Umbilical cord (tissue), 2 donors: ENCODE results near the gene DCP2. TPM values are rescaled to one million over a fixed set of nuclear protein-coding genes. Genes with fewer than 3 reads are reported as not detected.
A peak's percentile ranks its signal among the peaks of the same experiment; 100 is the strongest.
"Not testable (repeated sequence)": the region's sequence is repeated elsewhere in the genome, so short reads cannot be mapped to it uniquely, and the experiment has no call there.

Source experiments
- DNase-seq: peaks from one replicate; pipeline ENCODE4 v3.0.0-alpha.2; 2015; ENCODE audit warnings: low spot score
- total RNA-seq: library from RNA; depleted of rRNA; stranded (reverse); fragments of >200 nt; gene quantifications from one replicate; pipeline ENCODE4 v1.2.3, GENCODE V29; 2014; ENCODE audit warnings: low replicate concordance; ENCODE audit not compliant: insufficient read depth

Gene DCP2
- total RNA-seq = 96.8 TPM

GRCh38 chr5:112976432-112977309, at the start of gene DCP2:
TSS of gene DCP2 (plus strand) at chr5:112976798. CDS start at chr5:112976934, 136 bp downstream.
- peak; percentile 100 for DNase-seq

DNA sequence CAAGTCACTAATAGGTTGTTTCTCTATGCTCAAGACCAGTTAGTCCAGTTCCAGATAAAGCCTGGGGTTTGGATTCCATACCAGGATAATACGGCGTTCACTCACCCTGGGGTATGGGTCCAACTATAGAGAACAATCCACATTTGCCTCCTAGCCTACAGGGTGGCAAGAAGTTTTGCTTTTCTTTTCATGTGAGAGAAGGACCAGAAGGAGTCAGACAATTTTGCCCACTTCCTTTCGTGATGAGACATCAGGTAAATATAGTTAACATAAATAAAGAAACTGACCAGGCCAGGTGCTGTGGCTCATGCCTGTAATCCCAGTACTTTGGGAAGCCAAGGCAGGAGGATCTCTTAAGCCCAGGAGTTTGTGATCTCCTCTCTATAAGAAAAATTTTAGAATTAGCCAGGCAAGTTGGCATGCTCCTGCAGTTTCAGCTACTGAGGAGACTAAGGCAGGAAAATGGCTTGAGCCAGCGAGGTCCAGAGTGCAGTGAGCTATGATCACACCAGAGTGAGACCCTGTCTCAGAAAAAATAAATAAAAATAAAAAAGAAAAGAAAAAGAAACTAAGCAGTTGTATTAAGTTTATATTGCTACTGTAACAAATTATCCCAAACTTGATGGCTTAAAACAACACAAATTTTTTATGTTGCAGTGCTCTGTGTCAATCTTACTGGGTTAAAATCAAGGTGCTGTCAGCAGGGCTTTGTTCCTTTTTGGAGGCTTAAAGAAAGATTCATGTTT, 47.1 kb upstream of the DCP2 start:
- no peak for DNase-seq

GRCh38 chr5:112930082-112930344, 46.6 kb upstream of the DCP2 start:
- DNase-seq = no peak

- peak; percentile 5 for DNase-seq
Observed at GRCh38 chr5:112931473-112931872, 45.1 kb upstream of the DCP2 start.

DNA sequence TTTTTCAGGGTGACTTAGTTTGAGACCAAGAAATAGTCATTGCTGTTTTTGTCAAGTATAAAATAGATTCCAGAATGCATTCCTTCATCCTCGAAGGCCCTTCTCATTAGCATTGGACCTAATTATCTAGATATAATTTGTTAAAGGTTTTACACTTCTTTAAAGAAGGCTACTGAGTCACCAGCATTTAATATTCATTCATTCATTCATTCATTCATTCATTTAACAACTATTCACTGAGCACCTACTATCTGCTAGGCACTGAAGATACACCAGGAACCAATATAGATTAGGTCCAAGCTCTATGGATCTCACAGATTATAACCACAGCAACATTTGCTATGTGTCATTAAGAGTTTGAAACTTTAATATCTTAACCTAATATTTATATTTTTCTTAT, 43.5 kb upstream of the DCP2 start:
- no peak for DNase-seq

DNA sequence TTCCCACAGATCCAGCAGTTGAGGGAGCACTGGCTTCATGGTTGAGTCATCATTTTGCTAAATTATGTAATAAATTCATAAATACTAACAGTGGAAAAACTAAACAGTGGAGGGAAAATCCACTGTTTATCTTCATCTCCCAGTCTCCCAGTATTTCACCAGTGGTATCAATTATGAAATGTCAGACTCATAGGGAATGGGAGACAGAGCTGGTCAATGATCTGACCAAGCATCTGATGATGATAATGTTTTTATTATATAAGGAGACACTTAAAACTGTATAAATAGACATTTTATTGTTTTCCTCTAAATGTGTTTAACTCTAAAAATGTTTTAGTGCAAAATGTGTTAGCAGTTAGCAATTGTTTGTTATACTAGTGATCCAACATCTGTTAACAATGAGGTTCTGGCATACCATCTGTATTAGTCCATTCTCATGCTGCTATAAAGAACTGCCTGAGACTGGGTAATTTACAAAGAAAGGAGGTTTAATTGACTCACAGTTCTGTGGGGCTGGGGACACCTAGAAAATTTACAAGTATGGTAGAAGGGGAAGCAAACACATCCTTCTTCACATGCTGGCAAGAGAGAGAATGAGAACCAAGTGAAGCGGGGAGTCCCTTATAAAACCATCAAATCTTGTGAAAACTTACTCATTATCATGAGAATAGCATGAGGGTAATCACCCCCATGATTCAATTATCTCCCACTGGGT, 42.8 kb upstream of the DCP2 start:
- no peak for DNase-seq

- no peak for DNase-seq
Observed at GRCh38 chr5:112934366-112934663, 42.3 kb upstream of the DCP2 start.

- DNase-seq = no peak
Observed at GRCh38 chr5:112935675-112936074, 40.9 kb upstream of the DCP2 start.

- DNase-seq = no peak
Observed at GRCh38 chr5:112938286-112938685, 38.3 kb upstream of the DCP2 start.

DNA sequence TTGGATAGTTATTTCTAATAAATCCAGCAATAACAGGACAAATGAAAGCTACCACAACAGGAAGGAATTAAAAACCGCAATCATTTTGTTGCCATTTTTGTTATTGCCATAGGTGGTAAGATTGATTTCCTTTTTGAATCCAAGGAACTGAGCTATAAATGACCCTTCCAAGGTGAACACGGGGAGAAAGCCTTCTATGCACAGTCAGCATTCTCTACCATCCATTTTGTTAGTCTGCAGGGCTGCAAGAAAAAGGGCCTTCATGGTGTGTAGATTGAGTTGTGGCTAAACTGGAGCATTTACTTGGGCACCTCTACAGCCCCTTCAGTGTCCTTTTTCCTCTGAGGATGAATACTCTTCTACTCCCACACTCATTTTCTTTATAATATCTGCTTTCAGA, 35.9 kb upstream of the DCP2 start:
- no peak for DNase-seq

DNA sequence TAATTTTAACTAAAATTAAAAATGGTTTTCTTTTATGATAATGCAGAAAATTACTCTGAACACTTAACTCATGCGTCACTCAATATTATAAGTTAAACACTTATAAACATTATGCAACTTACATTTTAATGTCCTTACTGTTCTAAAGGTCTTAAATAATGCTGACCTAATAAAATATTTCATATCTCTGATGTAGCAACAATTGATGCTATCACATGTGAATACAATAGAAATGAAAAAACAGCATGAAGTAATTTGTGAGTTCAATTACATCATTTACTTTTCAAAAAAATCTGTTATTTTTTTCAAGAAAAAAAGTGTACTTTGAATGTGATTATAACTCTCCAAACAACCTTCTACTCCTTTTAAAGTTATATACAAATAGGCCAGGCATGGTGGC, 28.1 kb upstream of the DCP2 start:
- no peak for DNase-seq

- no peak for DNase-seq
Observed at GRCh38 chr5:112951124-112951702, 25.4 kb upstream of the DCP2 start.

- DNase-seq = peak; percentile 54
Observed at GRCh38 chr5:112956606-112957005, 20.0 kb upstream of the DCP2 start.

- no peak for DNase-seq
Observed at GRCh38 chr5:112957036-112957808, 19.4 kb upstream of the DCP2 start.

- DNase-seq = peak; percentile 97
Observed at GRCh38 chr5:112958093-112959088, 18.2 kb upstream of the DCP2 start.

DNA sequence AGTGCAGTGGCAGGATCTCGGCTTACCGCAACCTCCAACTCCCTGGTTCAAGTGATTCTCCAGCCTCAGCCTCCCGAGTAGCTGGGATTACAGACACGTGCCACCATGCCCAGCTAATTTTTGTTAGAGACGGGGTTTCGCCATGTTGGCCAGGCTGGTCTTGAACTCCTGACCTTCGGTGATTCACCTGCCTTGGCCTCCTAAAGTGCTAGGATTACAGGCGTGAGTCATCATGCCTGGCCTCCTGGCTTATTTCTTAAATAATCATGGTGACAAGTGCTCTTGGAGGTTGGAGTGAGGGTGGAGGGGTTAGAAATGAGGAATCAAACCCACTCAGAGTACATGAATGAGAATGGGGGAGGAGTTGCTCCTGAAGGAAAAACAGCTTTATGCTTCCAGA, 16.7 kb upstream of the DCP2 start:
- DNase-seq = peak; percentile 51

DNA sequence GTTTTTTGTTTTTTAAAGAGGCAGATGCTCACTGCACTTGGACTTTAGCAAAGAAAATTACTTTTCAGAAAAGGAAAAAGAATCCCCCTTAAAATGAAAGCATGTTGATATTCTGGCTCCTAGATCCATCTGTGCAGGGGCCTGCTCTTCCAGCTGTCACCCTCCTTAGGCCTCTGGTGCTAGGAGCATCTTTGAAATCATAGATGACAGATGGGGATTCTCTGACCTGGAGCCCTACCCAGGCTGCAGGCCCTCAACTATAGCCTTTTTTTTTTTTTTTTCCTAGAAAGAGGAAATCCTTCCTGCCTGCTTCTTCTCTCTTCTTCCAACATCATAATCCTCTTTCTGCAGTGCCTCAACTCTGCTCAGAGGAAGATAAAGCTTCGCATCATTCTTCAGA, 16.3 kb upstream of the DCP2 start:
- peak; percentile 89 for DNase-seq

DNA sequence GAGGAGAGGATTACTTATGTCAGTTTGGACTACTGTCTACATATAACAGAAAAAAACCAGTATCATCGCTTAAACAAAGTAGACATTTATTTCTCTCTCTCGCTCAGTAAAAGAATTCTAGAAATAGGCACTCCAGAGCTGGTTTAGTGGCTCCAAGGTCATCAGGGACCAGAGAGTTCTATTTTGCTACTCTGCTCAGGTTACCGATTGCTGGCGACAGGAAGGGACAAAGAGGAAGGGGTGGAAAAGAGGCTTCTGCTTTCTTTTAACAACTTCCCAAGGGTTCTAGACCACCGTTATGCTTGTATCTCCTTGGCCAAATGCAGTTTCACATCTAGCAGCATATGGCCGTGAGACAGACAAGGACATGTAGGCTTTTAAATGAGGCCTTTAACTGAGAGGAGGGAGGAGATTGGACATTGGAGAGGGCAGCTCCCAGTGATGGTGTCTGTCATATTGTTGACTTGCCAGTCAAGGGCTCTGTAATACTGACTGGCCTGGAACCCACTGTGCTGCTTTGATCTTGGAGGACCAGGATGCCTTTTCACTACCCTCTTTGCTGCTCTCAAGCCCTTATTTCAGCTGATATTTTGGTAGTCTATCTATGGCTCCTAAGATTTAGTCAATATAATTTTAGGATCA, 15.6 kb upstream of the DCP2 start:
- no peak for DNase-seq

GRCh38 chr5:112963374-112963733, 13.2 kb upstream of the DCP2 start:
- not testable (repeated sequence) for DNase-seq
